Adrenal gland (tissue), 12 donors: ENCODE measurements around the gene PLEKHD1. TPM values are rescaled to one million over a fixed set of nuclear protein-coding genes. Genes with fewer than 3 reads are reported as not detected.

Experiments used
- DNase-seq, 7 donors: peaks; one replicate each; pipeline ENCODE4 v3.0.0-alpha.2; 2019 to 2020
- H3K27ac ChIP-seq, 5 donors: fragments of 200-600 bp; sonication (generic) in 4 of 5; 1 replicate in 3 of 5; 2 replicates in 2 of 5; pipeline versions ENCODE4 v1.5.1 to v1.8.0; 2016 to 2020; ENCODE audit warnings: mild to moderate bottlenecking in 1 of 5
- H3K27me3 ChIP-seq: fragments of 200-600 bp; 2 replicates; pipeline ENCODE4 v1.8.0; 2021
- H3K36me3 ChIP-seq, 2 donors: fragments of 200-600 bp; replicated peaks in 1 of 2; 1 replicate in 1 of 2; 2 replicates in 1 of 2; pipeline versions ENCODE4 v1.5.1 to v1.8.0; 2018 to 2022
- H3K4me1 ChIP-seq, 2 donors: fragments of 200-600 bp; replicated peaks in 1 of 2; 1 replicate in 1 of 2; 2 replicates in 1 of 2; pipeline versions ENCODE4 v1.5.1 to v1.8.0; 2018 to 2021
- H3K4me3 ChIP-seq, 4 donors: fragments of 200-600 bp; sonication (generic) in 3 of 4; one replicate each; pipeline ENCODE4 v1.5.1; 2016 to 2018
- H3K9me3 ChIP-seq, 3 donors: fragments of 200-600 bp; sonication (generic) in 1 of 3; replicated peaks in 1 of 3; 1 replicate in 2 of 3; 2 replicates in 1 of 3; pipeline versions ENCODE4 v1.5.1 to v1.8.0; 2016 to 2021
- POLR2A ChIP-seq, 2 donors: fragments of 450-650 bp; IDR thresholded peaks; one replicate each; pipeline ENCODE4 v1.6.1; 2017; ENCODE audit warnings: antibody characterized with exemption in 2 of 2, mild to moderate bottlenecking in 2 of 2, moderate library complexity in 1 of 2
- WGBS, 4 donors: extraction: QIAGEN DNeasy Blood & Tissue Kit in 2 of 4; methylation state at CpG; one replicate each; pipeline versions ENCODE4 v1.1.5 to v1.1.7; 2013 to 2017; 5-methylcytosine and 5-hydroxymethylcytosine counted together
- intact Hi-C, 2 donors: fragments of 100-400 bp; cut with DNase I; formaldehyde crosslinking; loops; one replicate each; pipeline versions ENCODE4 v1.14.1 to v1.15.0; 2022 to 2023
- polyA plus RNA-seq, 3 donors: library from polyadenylated mRNA; stranded (reverse); fragments of 200-250 nt in 2 of 3; fragments of 350-450 nt in 1 of 3; fragmentation: Illumina TruSeq in 1 of 3; extraction: RNeasy Lipid Tissue Mini Kit (QIAGEN cat#74804) in 1 of 3; gene quantifications; one replicate each; pipeline ENCODE4 v1.2.3, GENCODE V29; 2013 to 2014
- total RNA-seq, 9 donors: library from RNA; depleted of rRNA in 4 of 9; stranded (reverse); fragments of >200 nt in 4 of 9; fragments of 120-200 nt in 1 of 9; fragmentation: NEBNext Ultra II Directional in 1 of 9; extraction: Animal tissue kit (Norgen Biotek cat#: 25700) in 1 of 9; gene quantifications; one replicate each; pipeline versions ENCODE4 v1.1.0 to v1.2.4, GENCODE V29; 2013 to 2023
- TF ChIP-seq, protein P1 (sequence below), 6 experiments: fragments of 450-650 bp in 4 of 6; fragments of 200-600 bp in 2 of 6; sonication (generic) in 1 of 6; IDR thresholded peaks; 1 replicate in 5 of 6; 2 replicates in 1 of 6; pipeline versions ENCODE4 v1.5.1 to v1.8.0; 2016 to 2021; ENCODE audit warnings: antibody characterized with exemption in 6 of 6, mild to moderate bottlenecking in 2 of 6, moderate library complexity in 1 of 6
- donor health status: healthy with polysubstance abuse.
- donor health status: Bipolar disorder and iron deficiency.
- donor health status: DM: yes; HTN: yes; CAD: no.
- donor health status: DM: no; HTN: no; CAD: no.
- donor health status: DM: no; HTN: no; CAD: no.
- donor health status: DM: yes; HTN: yes; CAD: no.

PLEKHD1 gene
- total and polyA plus RNA-seq, 12 donors, result 0.04 to 0.25 (median 0.14) TPM; not detected in 3

DNA sequence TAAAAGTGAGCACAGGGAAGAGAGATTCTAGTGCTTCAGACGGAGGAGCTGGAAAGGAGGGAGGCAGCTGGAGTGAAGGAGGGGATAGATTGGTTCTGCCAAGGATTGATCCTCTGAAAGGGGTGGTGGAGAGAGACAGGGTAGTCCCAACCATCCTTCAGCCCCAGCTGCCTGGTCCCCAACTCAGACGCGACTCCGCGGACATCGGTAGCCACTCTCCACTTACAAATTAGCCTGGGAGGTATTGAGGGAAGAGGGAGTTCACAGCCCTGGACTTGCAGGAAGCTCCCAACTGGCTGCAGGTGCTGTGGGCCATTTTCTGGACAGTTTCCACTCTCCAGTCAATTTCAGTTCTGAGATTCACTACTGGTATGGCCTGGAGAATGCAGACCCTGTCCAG is 1.2 kb downstream of the PLEKHD1 start:
- Histone ChIP-seq H3K36me3 (no peaks in the 10 kb centered on the region), H3K27ac (no peak overlapping the region), H3K9me3 (no peaks in the 10 kb centered on the region), H3K4me1 (peaks cover 14 to 17% of the 10 kb centered on the region in 2 donors), H3K4me3 (no peak overlapping the region), H3K27me3 (peaks cover 31% of the 10 kb centered on the region)
- TF ChIP-seq POLR2A (IDR thresholded peaks at IDR 0.05), result no peak
- TF ChIP-seq, protein P1, sequence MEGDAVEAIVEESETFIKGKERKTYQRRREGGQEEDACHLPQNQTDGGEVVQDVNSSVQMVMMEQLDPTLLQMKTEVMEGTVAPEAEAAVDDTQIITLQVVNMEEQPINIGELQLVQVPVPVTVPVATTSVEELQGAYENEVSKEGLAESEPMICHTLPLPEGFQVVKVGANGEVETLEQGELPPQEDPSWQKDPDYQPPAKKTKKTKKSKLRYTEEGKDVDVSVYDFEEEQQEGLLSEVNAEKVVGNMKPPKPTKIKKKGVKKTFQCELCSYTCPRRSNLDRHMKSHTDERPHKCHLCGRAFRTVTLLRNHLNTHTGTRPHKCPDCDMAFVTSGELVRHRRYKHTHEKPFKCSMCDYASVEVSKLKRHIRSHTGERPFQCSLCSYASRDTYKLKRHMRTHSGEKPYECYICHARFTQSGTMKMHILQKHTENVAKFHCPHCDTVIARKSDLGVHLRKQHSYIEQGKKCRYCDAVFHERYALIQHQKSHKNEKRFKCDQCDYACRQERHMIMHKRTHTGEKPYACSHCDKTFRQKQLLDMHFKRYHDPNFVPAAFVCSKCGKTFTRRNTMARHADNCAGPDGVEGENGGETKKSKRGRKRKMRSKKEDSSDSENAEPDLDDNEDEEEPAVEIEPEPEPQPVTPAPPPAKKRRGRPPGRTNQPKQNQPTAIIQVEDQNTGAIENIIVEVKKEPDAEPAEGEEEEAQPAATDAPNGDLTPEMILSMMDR (IDR thresholded peaks at IDR 0.05), result no peak
- intact Hi-C loops, result no loop called here
- DNase-seq, result no peak
- 78 to 89% (median 82%) methylated on average over 6 of the region's 6 CpGs for WGBS, 4 donors

DNA sequence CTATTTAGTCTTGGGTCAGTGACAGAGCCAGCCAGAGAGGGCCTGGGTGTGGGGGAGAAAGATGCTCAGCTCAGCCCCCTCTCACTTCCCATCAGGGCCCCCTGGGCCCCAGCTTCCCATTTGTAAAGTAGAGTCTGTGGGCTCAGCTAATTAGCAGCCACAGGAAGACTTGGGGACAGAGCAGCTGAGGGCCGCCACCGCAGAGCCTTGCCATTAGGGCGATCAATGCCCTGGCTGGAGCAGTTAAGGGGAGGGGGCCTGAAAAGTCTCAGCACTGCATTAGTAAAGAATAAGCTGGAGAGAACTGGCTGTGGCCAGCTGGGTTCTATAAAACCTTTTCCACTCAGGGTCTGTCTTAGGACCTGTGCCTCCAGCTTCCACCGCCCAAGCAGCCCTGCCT is 2.7 kb downstream of the PLEKHD1 start:
- H3K27me3 ChIP-seq, result peaks cover 31% of the 10 kb centered on the region
- intact Hi-C loops, result no loop called here
- no peaks in the 10 kb centered on the region for H3K36me3 ChIP-seq
- H3K27ac ChIP-seq, result no peak overlapping the region
- no peaks in the 10 kb centered on the region for H3K9me3 ChIP-seq
- DNase-seq, result no peak
- 82 to 100% (median 95%) methylated on average over 1 to 4 of the region's 4 CpGs for WGBS, 4 donors
- TF ChIP-seq, protein P1 (IDR thresholded peaks at IDR 0.05), result no peak
- TF ChIP-seq POLR2A (IDR thresholded peaks at IDR 0.05), result no peak
- H3K4me3 ChIP-seq, result no peak overlapping the region
- H3K4me1 ChIP-seq, result peaks cover 14 to 17% of the 10 kb centered on the region in 2 donors

DNA sequence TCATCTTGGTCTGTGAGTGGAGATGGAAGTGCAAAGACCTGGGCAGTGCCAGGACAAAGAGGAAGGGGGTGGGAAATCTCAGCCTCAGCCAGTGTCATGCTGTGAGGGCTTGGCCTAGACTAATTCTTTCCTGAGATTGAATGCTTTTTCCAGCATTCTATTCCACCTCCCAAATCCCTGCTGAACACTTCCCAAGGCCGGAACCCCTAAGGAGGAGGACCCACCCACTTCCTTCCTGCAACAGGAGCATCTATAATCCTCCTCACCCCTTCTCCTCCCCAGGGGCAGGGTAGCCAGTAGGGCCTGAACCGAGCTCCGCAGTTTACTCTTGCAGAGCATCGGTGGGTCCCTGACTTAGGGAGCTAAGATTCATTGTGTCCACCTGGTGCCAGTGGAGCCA is 3.2 kb downstream of the PLEKHD1 start:
- no peak for DNase-seq
- no peak for TF ChIP-seq POLR2A (IDR thresholded peaks at IDR 0.05)
- TF ChIP-seq, protein P1 (IDR thresholded peaks at IDR 0.05), result no peak
- Histone ChIP-seq H3K9me3 (no peaks in the 10 kb centered on the region), H3K27ac (no peak overlapping the region), H3K27me3 (peaks cover 31% of the 10 kb centered on the region), H3K4me3 (no peak overlapping the region), H3K36me3 (no peaks in the 10 kb centered on the region), H3K4me1 (peaks cover 14 to 17% of the 10 kb centered on the region in 2 donors)
- 76 to 83% (median 80%) methylated on average over 3 to 4 of the region's 4 CpGs for WGBS, 4 donors
- intact Hi-C loops, result no loop called here

DNA sequence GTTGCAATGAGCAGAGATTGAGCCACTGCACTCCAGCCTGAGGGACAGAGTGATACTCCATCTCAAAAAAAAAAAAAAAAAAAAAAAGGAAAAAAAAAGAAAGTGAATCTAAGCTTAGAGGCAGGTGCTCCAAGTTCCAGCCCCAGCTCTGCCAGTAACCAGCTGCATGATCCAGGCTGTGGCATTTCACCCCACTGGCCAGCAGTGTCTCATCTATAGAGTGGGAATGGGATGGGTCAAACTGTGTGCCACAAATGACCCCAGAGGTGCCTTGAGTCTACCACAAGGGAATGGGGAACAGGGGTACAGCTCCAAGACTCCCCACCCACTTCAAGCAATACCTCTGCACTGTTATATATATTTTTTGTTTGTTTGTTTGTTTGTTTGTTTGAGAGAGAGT is 5.0 kb downstream of the PLEKHD1 start:
- peaks cover 22% of the 10 kb centered on the region for H3K27me3 ChIP-seq
- peaks cover 5% of the 10 kb centered on the region in 2 donors for H3K4me1 ChIP-seq
- TF ChIP-seq, protein P1 (IDR thresholded peaks at IDR 0.05), result no peak
- no peak for TF ChIP-seq POLR2A (IDR thresholded peaks at IDR 0.05)
- H3K27ac ChIP-seq, result no peak overlapping the region
- no peak for DNase-seq
- no peaks in the 10 kb centered on the region for H3K9me3 ChIP-seq
- no peaks in the 10 kb centered on the region for H3K36me3 ChIP-seq
- H3K4me3 ChIP-seq, result no peak overlapping the region
- intact Hi-C loops, result no loop called here
